Gastrocnemius medialis (tissue), 4 donors: Measurements from ENCODE around the gene TMEM108. TPM values are rescaled to one million over a fixed set of nuclear protein-coding genes. Genes with fewer than 3 reads are reported as not detected.

Experiments
- ATAC-seq, 2 donors: fragments of 150-250 bp; one replicate each; pipeline ENCODE4 v1.9.1; 2016
- DNase-seq, 2 donors: peaks; one replicate each; pipeline ENCODE4 v3.0.0-alpha.2; 2019
- H3K27ac ChIP-seq, 4 donors: fragments of 200-600 bp; sonication (generic); 1 replicate in 1 of 4; 2 replicates in 3 of 4; pipeline ENCODE4 v1.5.1; 2016 to 2018; ENCODE audit warnings: mild to moderate bottlenecking in 2 of 4, moderate library complexity in 1 of 4
- H3K27me3 ChIP-seq, 3 donors: fragments of 200-600 bp; sonication (generic) in 2 of 3; 1 replicate in 1 of 3; 2 replicates in 2 of 3; pipeline versions ENCODE4 v1.5.1 to v1.6.0; 2016 to 2019; ENCODE audit warnings: mild to moderate bottlenecking in 1 of 3, moderate library complexity in 1 of 3
- H3K36me3 ChIP-seq, 2 donors: fragments of 200-600 bp; sonication (generic) in 1 of 2; one replicate each; pipeline ENCODE4 v1.5.1; 2017 to 2018
- H3K4me1 ChIP-seq, 2 donors: fragments of 200-600 bp; sonication (generic) in 1 of 2; one replicate each; pipeline ENCODE4 v1.5.1; 2016 to 2017; ENCODE audit warnings: mild to moderate bottlenecking in 2 of 2
- H3K4me3 ChIP-seq, 4 donors: fragments of 200-600 bp; sonication (generic) in 3 of 4; 1 replicate in 1 of 4; 2 replicates in 3 of 4; pipeline ENCODE4 v1.5.1; 2016 to 2019; ENCODE audit warnings: mild to moderate bottlenecking in 2 of 4
- H3K9me3 ChIP-seq, 3 donors: fragments of 200-600 bp; sonication (generic) in 2 of 3; 1 replicate in 1 of 3; 2 replicates in 2 of 3; pipeline ENCODE4 v1.5.1; 2016 to 2019
- CTCF ChIP-seq, 5 experiments: fragments of 450-650 bp in 3 of 5; fragments of 200-600 bp in 2 of 5; sonication (generic) in 2 of 5; IDR thresholded peaks in 4 of 5; conservative IDR thresholded peaks in 1 of 5; 1 replicate in 4 of 5; 2 replicates in 1 of 5; pipeline ENCODE4 v1.5.1; 2016 to 2019; ENCODE audit warnings: antibody characterized with exemption in 5 of 5, mild to moderate bottlenecking in 3 of 5, moderate library complexity in 3 of 5
- POLR2A ChIP-seq, 2 donors: fragments of 450-650 bp; IDR thresholded peaks; one replicate each; pipeline ENCODE4 v1.6.1; 2017; ENCODE audit warnings: antibody characterized with exemption in 2 of 2, mild to moderate bottlenecking in 2 of 2, moderate library complexity in 2 of 2
- in situ Hi-C, 4 donors: fragments of 200-750 bp; cut with MboI; loops; one replicate each; pipeline versions ENCODE4 v1.15.0 to v1.8.0; 2017; ENCODE audit warnings: low sequenced_read_pairs in 4 of 4
- intact Hi-C: fragments of 100-400 bp; cut with DNase I; formaldehyde crosslinking; loops from one replicate; pipeline ENCODE4 v1.15.1; 2023; ENCODE audit warnings: low total_unique reads
- total RNA-seq, 4 donors: library from RNA; depleted of rRNA; stranded (reverse); fragments of >200 nt; gene quantifications; one replicate each; pipeline versions ENCODE4 v1.1.0 to v1.2.3, GENCODE V29; 2016

TMEM108 gene
- total RNA-seq, 4 donors from 2014 or later, result 1.1 to 3.7 (median 2.4) TPM

GRCh38 chr3:133162670-133163305 is 124.6 kb downstream of the TMEM108 start:
- H3K9me3 ChIP-seq, result no peaks in the 10 kb centered on the region
- H3K27me3 ChIP-seq, result no peaks in the 10 kb centered on the region
- no peak for DNase-seq
- ATAC-seq, result no peak
- no peaks in the 10 kb centered on the region for H3K36me3 ChIP-seq
- no peak for TF ChIP-seq CTCF (IDR thresholded peaks at IDR 0.05 in 4 of 5, conservative IDR thresholded peaks at IDR 0.05 in 1 of 5)
- TF ChIP-seq POLR2A (IDR thresholded peaks at IDR 0.05), result no peak
- H3K27ac ChIP-seq, result no peak overlapping the region
- in situ Hi-C loops, result no loop called here
- H3K4me1 ChIP-seq, result peaks cover 0 to 7% of the 10 kb centered on the region in 2 donors
- intact Hi-C loops, result no loop called here
- H3K4me3 ChIP-seq, result no peak overlapping the region

GRCh38 chr3:133167340-133168024 is 129.3 kb downstream of the TMEM108 start:
- Histone ChIP-seq H3K36me3 (no peaks in the 10 kb centered on the region), H3K9me3 (no peaks in the 10 kb centered on the region), H3K27me3 (no peaks in the 10 kb centered on the region), H3K4me3 (no peak overlapping the region), H3K27ac (no peak overlapping the region), H3K4me1 (peaks cover 0 to 2% of the 10 kb centered on the region in 2 donors)
- TF ChIP-seq POLR2A (IDR thresholded peaks at IDR 0.05) (no peak), CTCF (IDR thresholded peaks at IDR 0.05 in 4 of 5, conservative IDR thresholded peaks at IDR 0.05 in 1 of 5) (no peak)
- intact Hi-C loops, result no loop called here
- no peak for DNase-seq
- ATAC-seq, result no peak
- in situ Hi-C loops, result no loop called here

GRCh38 chr3:133168025-133168401 is 129.8 kb downstream of the TMEM108 start:
- intact Hi-C loops (no loop called here), in situ Hi-C loops (no loop called here)
- H3K36me3 ChIP-seq, result no peaks in the 10 kb centered on the region
- no peak for DNase-seq
- H3K4me1 ChIP-seq, result no peaks in the 10 kb centered on the region
- no peak overlapping the region for H3K4me3 ChIP-seq
- no peaks in the 10 kb centered on the region for H3K9me3 ChIP-seq
- no peak overlapping the region for H3K27ac ChIP-seq
- TF ChIP-seq CTCF (IDR thresholded peaks at IDR 0.05 in 4 of 5, conservative IDR thresholded peaks at IDR 0.05 in 1 of 5) (no peak), POLR2A (IDR thresholded peaks at IDR 0.05) (no peak)
- ATAC-seq, result no peak
- H3K27me3 ChIP-seq, result no peaks in the 10 kb centered on the region

- intact Hi-C loops (no loop called here), in situ Hi-C loops (no loop called here)
- no peak for TF ChIP-seq CTCF (IDR thresholded peaks at IDR 0.05 in 4 of 5, conservative IDR thresholded peaks at IDR 0.05 in 1 of 5)
- TF ChIP-seq POLR2A (IDR thresholded peaks at IDR 0.05), result no peak
- Histone ChIP-seq H3K27me3 (no peaks in the 10 kb centered on the region), H3K27ac (no peak overlapping the region), H3K4me1 (no peaks in the 10 kb centered on the region), H3K9me3 (no peaks in the 10 kb centered on the region), H3K36me3 (no peaks in the 10 kb centered on the region), H3K4me3 (no peak overlapping the region)
- DNase-seq (no peak), ATAC-seq (no peak)
Observed at GRCh38 chr3:133169331-133170068, 131.3 kb downstream of the TMEM108 start.
